Endothelial cell of umbilical vein (primary cell): ENCODE measurements around the gene GGA2. TPM values are rescaled to one million over a fixed set of nuclear protein-coding genes. Genes with fewer than 3 reads are reported as not detected.

ENCODE experiments used
- BruUV-seq: library from RNA; stranded (reverse); fragments of 400-500 nt; replicated peaks from 2 replicates; lab custom pipeline; 2021; lab: Mats Ljungman, UMichigan
- CTCF ChIA-PET: fragments of 300-600, 350-600 bp; sonication (Branson Sonifier 250); formaldehyde crosslinking; loops from one replicate; lab custom pipeline; 2021; ENCODE audit warnings: antibody characterized with exemption, inconsistent platforms; lab: Charles Lee
- POLR2A ChIA-PET: fragments of 300-600, 350-600 bp; sonication (Branson Sonifier 250); formaldehyde crosslinking; loops from one replicate; lab custom pipeline; 2021; ENCODE audit warnings: antibody characterized with exemption, inconsistent platforms; lab: Charles Lee
- DNase-seq: peaks from one replicate; pipeline ENCODE4 v3.0.0-alpha.2; 2011; ENCODE audit warnings: low read depth, low spot score
- FAIRE-seq: peaks from 2 replicates; lab custom pipeline; 2011; peaks lifted over from hg19 to GRCh38; lab: Jason Lieb, UNC
- H2AFZ ChIP-seq: 2 replicates; pipeline ENCODE4 v1.6.0; 2012; ENCODE audit warnings: low read depth, low read length, control low read depth, inconsistent platforms
- H3K27ac ChIP-seq: 2 replicates; pipeline ENCODE4 v1.5.1; 2011; ENCODE audit warnings: low read depth, mild to moderate bottlenecking, control low read depth, low read length, moderate library complexity; ENCODE audit not compliant: insufficient read depth
- H3K27me3 ChIP-seq, 2 experiments: 2 replicates each; pipeline versions ENCODE4 v1.6.0 to v1.6.1; 2011; ENCODE audit warnings: low read length in 2 of 2, mixed read lengths in 1 of 2; ENCODE audit not compliant: control insufficient read depth in 2 of 2, insufficient read depth in 2 of 2
- H3K36me3 ChIP-seq, 2 experiments: 2 replicates in 1 of 2; 3 replicates in 1 of 2; pipeline ENCODE4 v1.5.1; 2011; ENCODE audit warnings: low read length in 2 of 2, mild to moderate bottlenecking in 1 of 2, moderate library complexity in 1 of 2; ENCODE audit not compliant: control insufficient read depth in 2 of 2, insufficient read depth in 2 of 2; ENCODE audit errors: extremely low read depth in 1 of 2
- H3K4me1 ChIP-seq: 3 replicates; pipeline ENCODE4 v1.5.1; 2011; ENCODE audit warnings: mild to moderate bottlenecking, low read length; ENCODE audit not compliant: control insufficient read depth, insufficient read depth; ENCODE audit errors: extremely low read depth
- H3K4me2 ChIP-seq: 2 replicates; pipeline ENCODE4 v1.6.1; 2011; ENCODE audit warnings: low read length, control low read depth, mixed read lengths; ENCODE audit not compliant: insufficient read depth
- H3K4me3 ChIP-seq, 3 experiments: fragments of 200-600 bp in 1 of 3; sonication (generic), shearing (Covaris generic) in 1 of 3; replicated peaks in 1 of 3; 2 replicates each; pipeline ENCODE4 v1.5.1; 2011 to 2016; ENCODE audit warnings: control low read depth in 3 of 3, low read length in 3 of 3, mild to moderate bottlenecking in 2 of 3, inconsistent platforms in 1 of 3, low read depth in 1 of 3, moderate library complexity in 1 of 3; ENCODE audit not compliant: insufficient read depth in 1 of 3
- H3K79me2 ChIP-seq: 2 replicates; pipeline ENCODE4 v1.6.0; 2012; ENCODE audit warnings: low read length, inconsistent platforms; ENCODE audit not compliant: control insufficient read depth, insufficient read depth
- H3K9ac ChIP-seq: replicated peaks from 2 replicates; pipeline ENCODE3; 2011; ENCODE audit warnings: low read length, control low read depth; ENCODE audit not compliant: insufficient read depth; ENCODE audit errors: extremely low read depth
- H3K9me1 ChIP-seq: replicated peaks from 3 replicates; pipeline ENCODE4 v1.6.0; 2011; ENCODE audit warnings: mild to moderate bottlenecking, low read length; ENCODE audit not compliant: control insufficient read depth, insufficient read depth; ENCODE audit errors: extremely low read depth
- H3K9me3 ChIP-seq: replicated peaks from 2 replicates; pipeline ENCODE4 v1.5.1; 2012; ENCODE audit warnings: low read length, inconsistent platforms; ENCODE audit not compliant: control insufficient read depth, insufficient read depth
- H4K20me1 ChIP-seq: replicated peaks from 2 replicates; pipeline ENCODE3; 2011; ENCODE audit warnings: mild to moderate bottlenecking, low read length; ENCODE audit not compliant: control insufficient read depth, insufficient read depth; ENCODE audit errors: extremely low read depth
- EZH2 ChIP-seq: IDR thresholded peaks from 2 replicates; pipeline ENCODE4 v1.6.1; 2012; ENCODE audit warnings: borderline replicate concordance, low read depth, mild to moderate bottlenecking, moderate library complexity, low read length, inconsistent platforms; ENCODE audit not compliant: severe bottlenecking
- FOS ChIP-seq: IDR thresholded peaks from 2 replicates; pipeline ENCODE4 v1.6.1; 2011; ENCODE audit warnings: mild to moderate bottlenecking, low read length, moderate library complexity, borderline replicate concordance; ENCODE audit not compliant: insufficient read depth
- GATA2 ChIP-seq: IDR thresholded peaks from 2 replicates; pipeline ENCODE4 v1.7.0; 2011; ENCODE audit warnings: low read depth, mild to moderate bottlenecking, moderate library complexity, mixed read lengths, low read length; ENCODE audit not compliant: insufficient read length, insufficient read depth
- JUN ChIP-seq: IDR thresholded peaks from 2 replicates; pipeline ENCODE4 v1.6.1; 2011; ENCODE audit warnings: borderline replicate concordance, low read depth; ENCODE audit not compliant: insufficient read length, insufficient read depth
- MAX ChIP-seq: IDR thresholded peaks from 2 replicates; pipeline ENCODE4 v1.6.1; 2011; ENCODE audit not compliant: insufficient read depth, insufficient read length
- MYC ChIP-seq: IDR thresholded peaks from one replicate; pipeline ENCODE4 v1.6.1; 2011; ENCODE audit warnings: mild to moderate bottlenecking, low read depth, low read length
- POLR2A ChIP-seq: IDR thresholded peaks from 2 replicates; pipeline ENCODE4 v1.6.1; 2012; ENCODE audit warnings: low read depth, mild to moderate bottlenecking, control low read depth, low read length
- POLR2AphosphoS5 ChIP-seq: IDR thresholded peaks from 2 replicates; pipeline ENCODE4 v1.6.1; 2012; ENCODE audit warnings: low read depth, mild to moderate bottlenecking, control low read depth, low read length, moderate library complexity; ENCODE audit not compliant: insufficient read depth
- dilution Hi-C: fragments of 300-500 bp; cut with MboI; formaldehyde crosslinking; loops from one replicate; pipeline ENCODE4 v1.15.0; 2019; ENCODE audit warnings: low sequenced_read_pairs; ENCODE audit not compliant: extremely low pct_ligation_motif_present
- intact Hi-C: fragments of 100-400 bp; cut with micrococcal nuclease; formaldehyde crosslinking; loops from one replicate; pipeline ENCODE4 v1.10.0; 2022
- polyA plus RNA-seq, 4 experiments: library from polyadenylated mRNA; depleted of rRNA in 3 of 4; stranded (reverse) in 3 of 4; unstranded in 1 of 4; fragments of >200 nt; gene quantifications; 2 replicates each; pipeline versions ENCODE4 v1.2.1 to v1.2.3, GENCODE V29; 2011 to 2012; ENCODE audit warnings: missing spikeins in 1 of 4
- total RNA-seq: library from RNA; stranded (reverse); gene quantifications from 2 replicates; pipeline ENCODE4 v1.2.3, GENCODE V29; 2021
- TF ChIP-seq, protein P1 (sequence below), 2 donors: IDR thresholded peaks; 1 replicate in 1 of 2; 2 replicates in 1 of 2; pipeline ENCODE4 v1.5.1; 2011; ENCODE audit warnings: low read length in 2 of 2, mild to moderate bottlenecking in 2 of 2, moderate library complexity in 2 of 2, control low read depth in 1 of 2, inconsistent platforms in 1 of 2, low read depth in 1 of 2; ENCODE audit not compliant: insufficient read depth in 1 of 2; ENCODE audit errors: extremely low read depth in 1 of 2

GGA2 gene
- total and polyA plus RNA-seq, 2 donors (not counting 3 experiments of a cell fraction or from before 2014, with no cell fraction given): 33.3 to 73.1 TPM

DNA sequence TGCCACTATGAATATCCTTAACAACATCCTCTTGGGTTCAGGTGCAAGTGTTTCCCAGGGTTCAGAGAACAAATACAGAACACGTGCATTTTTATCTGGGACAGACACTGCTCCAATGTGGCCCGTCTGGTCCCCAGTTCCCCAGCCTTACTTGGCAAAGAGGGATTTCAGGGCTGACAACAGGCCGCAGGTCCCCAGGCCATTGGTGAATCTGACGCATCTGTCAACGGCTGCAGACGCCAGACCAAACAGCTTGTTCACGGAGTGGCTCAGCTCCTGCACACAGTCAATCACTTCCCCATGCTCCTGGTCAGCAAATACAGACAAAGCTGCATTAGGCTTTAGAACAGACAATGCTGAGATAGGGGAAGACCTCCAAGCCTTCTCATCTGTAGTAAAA, 93.5 kb downstream of the GGA2 start:
- peaks cover 0 to 6% of the 10 kb centered on the region in 2 experiments for H3K36me3 ChIP-seq
- dilution Hi-C loops: no loop called here
- no peak overlapping the region for H3K4me3 ChIP-seq
- H3K4me2 ChIP-seq: no peak overlapping the region
- H3K27me3 ChIP-seq: no peaks in the 10 kb centered on the region
- no peaks in the 10 kb centered on the region for H3K9me1 ChIP-seq
- BruUV-seq: no TSS peak
- no peak overlapping the region for H3K27ac ChIP-seq
- no peaks in the 10 kb centered on the region for H3K9me3 ChIP-seq
- FAIRE-seq: no peak
- H3K9ac ChIP-seq: no peak overlapping the region
- H3K4me1 ChIP-seq: no peaks in the 10 kb centered on the region
- intact Hi-C loops: no loop called here
- CTCF ChIA-PET: interaction anchor here (1.2 kb wide), 1 partner anchor 19 kb away, joined by 4 read pairs; no protein-coding TSS in a partner anchor
- TF ChIP-seq MAX (no peak), JUN (no peak), MYC (no peak), GATA2 (no peak), POLR2AphosphoS5 (no peak)
- POLR2A ChIA-PET: no interaction called here
- no peaks in the 10 kb centered on the region for H3K79me2 ChIP-seq
- no peaks in the 10 kb centered on the region for H4K20me1 ChIP-seq
- no peak overlapping the region for H2AFZ ChIP-seq
- DNase-seq: no peak

GRCh38 chr16:23414731-23415130, 95.6 kb downstream of the GGA2 start:
- no peaks in the 10 kb centered on the region for H3K9me3 ChIP-seq
- ChIA-PET POLR2A (no interaction called here), CTCF (interaction anchor here (1.2 to 3.6 kb wide), 5 partner anchors 10 to 516 kb away, joined by 3 to 18 read pairs (median 8); no protein-coding TSS in a partner anchor)
- H3K9me1 ChIP-seq: no peaks in the 10 kb centered on the region
- intact Hi-C loops: no loop called here
- no peak overlapping the region for H3K9ac ChIP-seq
- peaks cover 0 to 10% of the 10 kb centered on the region in 2 experiments for H3K36me3 ChIP-seq
- H3K4me1 ChIP-seq: no peaks in the 10 kb centered on the region
- TF ChIP-seq POLR2AphosphoS5: no peak
- TF ChIP-seq GATA2: no peak
- no peak for TF ChIP-seq JUN
- TF ChIP-seq, protein P1, sequence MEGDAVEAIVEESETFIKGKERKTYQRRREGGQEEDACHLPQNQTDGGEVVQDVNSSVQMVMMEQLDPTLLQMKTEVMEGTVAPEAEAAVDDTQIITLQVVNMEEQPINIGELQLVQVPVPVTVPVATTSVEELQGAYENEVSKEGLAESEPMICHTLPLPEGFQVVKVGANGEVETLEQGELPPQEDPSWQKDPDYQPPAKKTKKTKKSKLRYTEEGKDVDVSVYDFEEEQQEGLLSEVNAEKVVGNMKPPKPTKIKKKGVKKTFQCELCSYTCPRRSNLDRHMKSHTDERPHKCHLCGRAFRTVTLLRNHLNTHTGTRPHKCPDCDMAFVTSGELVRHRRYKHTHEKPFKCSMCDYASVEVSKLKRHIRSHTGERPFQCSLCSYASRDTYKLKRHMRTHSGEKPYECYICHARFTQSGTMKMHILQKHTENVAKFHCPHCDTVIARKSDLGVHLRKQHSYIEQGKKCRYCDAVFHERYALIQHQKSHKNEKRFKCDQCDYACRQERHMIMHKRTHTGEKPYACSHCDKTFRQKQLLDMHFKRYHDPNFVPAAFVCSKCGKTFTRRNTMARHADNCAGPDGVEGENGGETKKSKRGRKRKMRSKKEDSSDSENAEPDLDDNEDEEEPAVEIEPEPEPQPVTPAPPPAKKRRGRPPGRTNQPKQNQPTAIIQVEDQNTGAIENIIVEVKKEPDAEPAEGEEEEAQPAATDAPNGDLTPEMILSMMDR (IDR thresholded peaks at IDR 0.05; ENCODE audit: extremely low read depth in 1 of 2, insufficient read depth in 1 of 2, low read depth in 1 of 2, low read length in 2 of 2): no peak
- no peak for TF ChIP-seq FOS
- TF ChIP-seq MAX: no peak
- TF ChIP-seq POLR2A: no peak
- TF ChIP-seq EZH2: no peak
- no peak for TF ChIP-seq MYC
- DNase-seq: no peak
- no peaks in the 10 kb centered on the region for H3K79me2 ChIP-seq
- no peak overlapping the region for H2AFZ ChIP-seq
- H3K27me3 ChIP-seq: no peaks in the 10 kb centered on the region
- no peak overlapping the region for H3K4me3 ChIP-seq
- H3K4me2 ChIP-seq: no peak overlapping the region
- BruUV-seq: no TSS peak
- H4K20me1 ChIP-seq: no peaks in the 10 kb centered on the region
- no peak overlapping the region for H3K27ac ChIP-seq
- dilution Hi-C loops: no loop called here
- no peak for FAIRE-seq
